ENCODE data around the gene ZNF546. TPM values are rescaled to one million over a fixed set of nuclear protein-coding genes. Genes with fewer than 3 reads are reported as not detected.

Gene ZNF546
- total and polyA plus RNA-seq, 8 donors: 0.29 to 9.3 (median 2.1) TPM

DNA sequence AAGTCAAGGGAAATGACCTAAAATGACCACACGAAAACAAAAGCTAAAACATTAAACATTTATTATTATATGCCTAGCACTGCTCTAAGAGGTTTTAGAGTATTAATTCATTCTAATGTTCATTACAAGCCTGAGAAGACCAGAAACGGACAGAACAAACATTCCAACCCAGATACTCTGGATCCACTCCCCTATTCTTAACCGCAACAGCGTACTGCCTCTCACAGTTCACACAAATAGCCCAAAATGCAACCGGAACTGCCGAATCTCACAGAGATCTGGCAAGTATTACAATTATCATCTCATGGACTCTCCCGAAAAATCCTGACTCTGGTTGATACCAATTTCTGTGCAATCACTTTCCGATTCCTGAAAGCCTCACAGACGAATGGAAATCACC, 57.8 kb downstream of the ZNF546 start:
- WGBS, 5 donors: 89 to 92% (median 91%) methylated on average over 9 of the region's 9 CpGs
- intact Hi-C loops (cut with DNase I; ENCODE audit: low total_unique reads): no loop called here
- Histone ChIP-seq H3K9me3 (peaks cover 0 to 30% (median 15%) of the 10 kb centered on the region in 4 donors), H3K27me3 (no peaks in the 10 kb centered on the region), H3K4me1 (peaks cover 7 to 26% (median 14%) of the 10 kb centered on the region in 4 donors), H3K36me3 (peaks cover 0 to 12% (median 11%) of the 10 kb centered on the region in 4 donors), H3K4me3 (peak overlapping the region in 3 of 4 donors; percentile 74 to 96 (median 88)), H3K27ac (no peak overlapping the region)
- TF ChIP-seq POLR2A (IDR thresholded peaks at IDR 0.05): no peak
- no peak for TF ChIP-seq POLR2AphosphoS5 (IDR thresholded peaks at IDR 0.05)
- TF ChIP-seq, protein P1, sequence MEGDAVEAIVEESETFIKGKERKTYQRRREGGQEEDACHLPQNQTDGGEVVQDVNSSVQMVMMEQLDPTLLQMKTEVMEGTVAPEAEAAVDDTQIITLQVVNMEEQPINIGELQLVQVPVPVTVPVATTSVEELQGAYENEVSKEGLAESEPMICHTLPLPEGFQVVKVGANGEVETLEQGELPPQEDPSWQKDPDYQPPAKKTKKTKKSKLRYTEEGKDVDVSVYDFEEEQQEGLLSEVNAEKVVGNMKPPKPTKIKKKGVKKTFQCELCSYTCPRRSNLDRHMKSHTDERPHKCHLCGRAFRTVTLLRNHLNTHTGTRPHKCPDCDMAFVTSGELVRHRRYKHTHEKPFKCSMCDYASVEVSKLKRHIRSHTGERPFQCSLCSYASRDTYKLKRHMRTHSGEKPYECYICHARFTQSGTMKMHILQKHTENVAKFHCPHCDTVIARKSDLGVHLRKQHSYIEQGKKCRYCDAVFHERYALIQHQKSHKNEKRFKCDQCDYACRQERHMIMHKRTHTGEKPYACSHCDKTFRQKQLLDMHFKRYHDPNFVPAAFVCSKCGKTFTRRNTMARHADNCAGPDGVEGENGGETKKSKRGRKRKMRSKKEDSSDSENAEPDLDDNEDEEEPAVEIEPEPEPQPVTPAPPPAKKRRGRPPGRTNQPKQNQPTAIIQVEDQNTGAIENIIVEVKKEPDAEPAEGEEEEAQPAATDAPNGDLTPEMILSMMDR (IDR thresholded peaks at IDR 0.05): no peak
- no peak for TF ChIP-seq EP300 (IDR thresholded peaks at IDR 0.05)
- DNase-seq: no peak

DNA sequence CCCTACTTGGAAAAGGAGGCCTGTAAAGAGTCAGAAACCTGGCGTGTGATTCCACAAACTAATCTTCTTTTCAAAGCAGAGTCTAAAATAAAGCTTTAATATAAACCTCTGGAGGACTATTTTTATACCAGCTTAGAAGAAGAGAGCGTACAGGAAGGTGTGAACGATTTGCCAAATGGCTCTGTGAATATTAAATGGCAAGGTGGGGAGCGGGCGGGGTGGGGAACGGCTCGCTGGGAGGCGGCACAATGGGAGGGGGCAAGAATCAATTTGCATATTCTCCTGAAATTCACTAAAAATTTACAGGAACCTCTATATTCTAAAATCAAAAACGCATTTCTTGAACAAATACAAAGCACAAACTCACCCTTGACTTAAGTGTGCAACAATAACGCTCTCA, 58.2 kb downstream of the ZNF546 start:
- WGBS, 5 donors: 40 to 49% (median 42%) methylated on average over 10 of the region's 10 CpGs
- H3K36me3 ChIP-seq: peaks cover 0 to 8% (median 7%) of the 10 kb centered on the region in 4 donors
- DNase-seq: no peak
- peaks cover 0 to 30% (median 18%) of the 10 kb centered on the region in 4 donors for H3K9me3 ChIP-seq
- peak overlapping the region in 2 of 5 donors; percentile 74 to 79 for H3K27ac ChIP-seq
- no peaks in the 10 kb centered on the region for H3K27me3 ChIP-seq
- H3K4me3 ChIP-seq: peak overlapping the region; percentile 74 to 96 (median 81)
- H3K4me1 ChIP-seq: peaks cover 7 to 26% (median 14%) of the 10 kb centered on the region in 4 donors
- intact Hi-C loops (cut with DNase I; ENCODE audit: low total_unique reads): no loop called here
- TF ChIP-seq POLR2AphosphoS5 (IDR thresholded peaks at IDR 0.05) (no peak), EP300 (IDR thresholded peaks at IDR 0.05) (no peak), POLR2A (IDR thresholded peaks at IDR 0.05) (no peak)
- TF ChIP-seq, protein P1 (IDR thresholded peaks at IDR 0.05): no peak

DNA sequence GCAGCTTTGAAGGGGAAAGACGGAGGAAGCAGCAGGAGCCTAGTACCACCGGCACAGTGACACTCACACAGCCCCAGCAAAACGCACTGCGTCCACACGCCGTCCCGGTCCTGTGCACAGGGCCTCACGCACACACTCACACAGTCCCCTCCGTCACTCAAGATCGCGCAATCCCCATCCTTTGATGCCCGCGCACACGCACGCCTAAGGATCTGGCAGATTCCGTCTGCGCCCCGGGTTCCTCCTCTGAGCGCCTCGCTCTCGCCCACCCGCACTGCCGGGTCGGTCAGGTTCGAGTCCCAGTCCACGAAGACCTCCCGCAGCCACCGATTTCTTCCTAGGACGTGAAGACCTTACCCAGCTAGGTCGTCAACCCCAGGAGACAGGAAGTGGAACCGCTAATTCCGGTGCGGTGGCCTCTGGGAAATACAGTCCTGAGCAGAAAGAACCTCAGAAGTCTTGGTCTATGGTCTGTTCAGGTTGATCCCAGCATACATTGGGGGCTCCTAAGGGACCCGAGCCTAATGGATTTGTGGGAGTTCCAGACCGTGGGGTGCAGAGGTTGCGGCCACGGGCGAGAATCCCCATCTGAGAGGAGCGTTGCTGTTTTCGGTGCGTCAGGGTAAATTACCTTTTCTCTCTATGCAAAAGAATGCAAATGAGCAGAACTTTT, 59.1 kb downstream of the ZNF546 start, which contains the start of gene ZNF780B:
ZNF780B (minus strand) TSS at position 400 of the 673 bp plus-strand sequence. CDS start 5,899 bp downstream, outside the sequence.
- intact Hi-C loops (cut with DNase I; ENCODE audit: low total_unique reads): no loop called here
- TF ChIP-seq POLR2AphosphoS5 (IDR thresholded peaks at IDR 0.05) (peak in 2 of 3 donors; percentile 19 to 48), POLR2A (IDR thresholded peaks at IDR 0.05) (no peak)

DNA sequence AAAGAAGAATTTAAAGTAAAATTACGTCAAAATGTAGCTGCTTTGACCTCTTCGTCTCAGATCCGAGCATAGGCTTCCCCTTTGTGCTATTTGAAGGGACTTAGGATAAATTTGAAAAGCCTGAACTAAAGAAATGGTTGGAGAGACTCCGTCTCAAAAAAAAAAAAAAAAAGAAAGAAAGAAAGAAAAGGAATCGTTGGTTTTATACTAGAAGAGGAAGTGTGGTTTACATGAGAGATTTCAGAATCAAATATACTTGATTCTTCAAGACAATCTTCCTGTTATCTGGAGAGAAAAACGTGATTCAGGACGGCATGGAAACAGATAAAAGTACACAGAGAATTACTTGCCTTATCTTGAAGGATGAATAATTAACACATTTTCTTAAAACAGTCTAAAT, 59.6 kb downstream of the ZNF546 start:
- intact Hi-C loops (cut with DNase I; ENCODE audit: low total_unique reads): no loop called here
- no peak for DNase-seq
- H3K27me3 ChIP-seq: no peaks in the 10 kb centered on the region
- TF ChIP-seq POLR2A (IDR thresholded peaks at IDR 0.05) (no peak), POLR2AphosphoS5 (IDR thresholded peaks at IDR 0.05) (no peak), EP300 (IDR thresholded peaks at IDR 0.05) (no peak)
- TF ChIP-seq, protein P1 (IDR thresholded peaks at IDR 0.05): no peak
- WGBS, 5 donors: 2 to 5% (median 4%) methylated on average over 7 of the region's 7 CpGs
- H3K4me3 ChIP-seq: peak overlapping the region; percentile 74 to 96 (median 81)
- H3K9me3 ChIP-seq: peaks cover 0 to 29% (median 14%) of the 10 kb centered on the region in 4 donors
- peaks cover 7 to 26% (median 14%) of the 10 kb centered on the region in 4 donors for H3K4me1 ChIP-seq
- no peaks in the 10 kb centered on the region for H3K36me3 ChIP-seq
- H3K27ac ChIP-seq: peak overlapping the region in 4 of 5 donors; percentile 71 to 79 (median 76)

More for the DNA sequence above, 59.1 kb downstream of the ZNF546 start, which contains the start of gene ZNF780B:
- peak within 1 kb of the TSS; percentile 74 to 96 (median 81) for H3K4me3 ChIP-seq
- peaks cover 0 to 29% (median 14%) of the 10 kb centered on the region in 4 donors for H3K9me3 ChIP-seq
- H3K4me1 ChIP-seq: peaks cover 7 to 26% (median 14%) of the 10 kb centered on the region in 4 donors
- H3K27ac ChIP-seq: peak within 1 kb of the TSS in 4 of 5 donors; percentile 71 to 79 (median 76)
- no peaks in the 10 kb centered on the region for H3K27me3 ChIP-seq
- peak; percentile 67 to 86 for DNase-seq
- 0 to 1% (median 0%) methylated on average over 22 to 41 of the region's 41 CpGs for WGBS, 5 donors
- no peaks in the 10 kb centered on the region for H3K36me3 ChIP-seq

Measured in stomach (tissue), 9 donors.